ENCODE measurements around the gene FAM25A.

FAM25A gene

DNA sequence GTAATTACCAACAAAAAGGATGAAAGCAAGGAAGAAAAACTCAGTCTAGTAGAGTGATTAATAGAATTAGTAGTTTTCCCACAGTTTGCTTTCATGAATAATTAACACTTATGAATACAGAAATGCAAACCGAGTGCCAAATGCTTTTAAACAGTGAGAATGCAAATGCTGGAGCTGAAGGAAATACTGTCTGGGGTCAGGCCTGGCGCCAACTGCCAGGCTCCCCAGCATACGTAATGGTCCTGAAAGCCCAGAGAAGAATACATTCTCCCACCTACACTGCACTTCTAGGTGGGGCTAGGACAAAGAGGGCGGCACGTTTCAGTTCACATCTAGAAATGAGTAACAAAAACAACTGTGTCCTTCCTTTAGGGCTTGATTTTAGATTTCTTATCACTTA is 44.6 kb downstream of the FAM25A start:
- DNase-seq (ENCODE audit: low read depth in 2 of 2): no peak

DNA sequence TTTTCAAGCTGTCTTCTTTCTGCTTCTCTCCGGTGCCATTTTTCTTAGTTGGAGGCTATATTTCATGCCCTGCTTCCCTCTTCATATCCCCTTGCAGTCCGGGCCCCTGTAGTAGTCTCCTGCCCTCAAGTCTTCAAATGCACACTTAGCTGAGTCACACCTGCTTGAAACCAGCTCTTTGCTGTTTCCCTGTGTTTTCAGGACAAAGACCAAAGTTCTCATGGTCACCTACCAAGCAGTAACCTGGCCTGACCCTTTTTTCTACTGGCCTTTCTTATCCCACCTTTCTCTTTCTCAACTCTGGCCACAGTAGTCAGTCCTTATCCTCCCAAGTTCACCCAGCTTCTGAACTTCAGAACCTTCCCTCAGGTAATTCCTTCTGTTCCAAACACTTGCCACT is 46.1 kb downstream of the FAM25A start:
- DNase-seq (ENCODE audit: low read depth in 2 of 2): no peak

GRCh38 chr10:87066865-87067264 is 46.8 kb downstream of the FAM25A start:
- no peak for DNase-seq (ENCODE audit: low read depth in 2 of 2)

DNA sequence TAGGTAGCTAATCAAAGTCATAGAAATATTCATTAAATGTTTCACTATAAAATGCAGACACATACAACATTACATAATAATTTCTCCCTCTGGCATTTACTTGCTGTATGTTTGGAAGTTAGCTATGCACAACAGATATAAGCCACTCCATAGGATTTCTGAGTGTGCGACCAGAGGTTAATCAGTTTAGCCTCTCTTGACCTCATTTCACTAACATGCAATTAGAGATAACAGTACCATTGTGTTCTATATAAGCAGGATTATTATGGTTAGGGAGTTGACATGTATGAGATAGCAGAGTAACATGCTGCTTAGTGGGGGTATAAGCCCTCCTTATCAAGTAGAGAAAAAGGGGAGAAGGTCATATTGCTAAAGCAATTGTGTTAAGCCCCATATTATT is 48.2 kb downstream of the FAM25A start:
- no peak for DNase-seq (ENCODE audit: low read depth in 2 of 2)

DNA sequence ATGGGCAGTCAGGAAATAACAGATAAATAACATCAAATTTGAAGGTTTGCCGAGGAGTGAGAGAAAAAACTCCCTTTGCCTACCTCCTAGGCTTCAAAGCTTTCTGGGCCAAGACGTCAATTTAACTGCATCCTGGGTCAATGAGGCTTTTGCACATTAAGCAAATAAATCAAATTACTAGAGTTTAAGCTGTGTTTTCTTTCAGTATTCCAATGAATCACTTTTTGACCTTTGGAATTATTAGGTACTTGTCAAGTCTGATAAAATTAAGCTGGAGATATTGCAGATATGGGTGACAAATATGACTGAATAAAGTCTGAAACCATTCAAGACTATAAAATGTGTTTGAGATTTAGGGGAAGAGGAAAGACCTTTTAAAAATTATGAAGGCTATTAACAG is 52.4 kb downstream of the FAM25A start:
- no peak for DNase-seq (ENCODE audit: low read depth in 2 of 2)

Measured in activated CD8-positive, alpha-beta memory T cell treated with anti-CD3 and anti-CD28 coated beads for 4 hours (primary cell).